GM23338 (cell line): ENCODE data around the gene HOXB4. TPM values are rescaled to one million over a fixed set of nuclear protein-coding genes. Genes with fewer than 3 reads are reported as not detected.

Experiments used
- ATAC-seq: fragments of 200-7000 bp; cut with Tn5 transposase; 3 replicates; pipeline ENCODE4 v1.9.1; 2020
- DNase-seq: peaks from one replicate; pipeline ENCODE4 v3.0.0-alpha.2; 2015; ENCODE audit warnings: low spot score
- H2AFZ ChIP-seq: fragments of 200-600 bp; sonication (generic); 2 replicates; pipeline ENCODE4 v1.8.0; 2016; ENCODE audit warnings: antibody characterized with exemption, mild to moderate bottlenecking, moderate library complexity
- H3F3A ChIP-seq: fragments of 200-600 bp; sonication (generic); replicated peaks from 2 replicates; pipeline ENCODE4 v1.8.0; 2017; ENCODE audit warnings: antibody characterized with exemption, mixed run types, low read depth
- H3K27ac ChIP-seq: fragments of 200-600 bp; sonication (generic); 2 replicates; pipeline ENCODE4 v1.6.1; 2016; ENCODE audit warnings: low read depth
- H3K27me3 ChIP-seq: fragments of 200-600 bp; sonication (generic); 2 replicates; pipeline ENCODE4 v1.8.0; 2016; ENCODE audit warnings: mild to moderate bottlenecking, mixed run types, moderate library complexity; ENCODE audit not compliant: insufficient read depth
- H3K36me3 ChIP-seq: fragments of 200-600 bp; sonication (generic); 2 replicates; pipeline ENCODE4 v1.8.0; 2016; ENCODE audit warnings: mild to moderate bottlenecking; ENCODE audit not compliant: insufficient read depth
- H3K4me1 ChIP-seq: fragments of 200-600 bp; sonication (generic); 2 replicates; pipeline ENCODE4 v1.8.0; 2016; ENCODE audit warnings: mild to moderate bottlenecking, moderate library complexity; ENCODE audit not compliant: insufficient read depth
- H3K4me2 ChIP-seq: fragments of 200-600 bp; sonication (generic); 2 replicates; pipeline ENCODE4 v1.7.1; 2017; ENCODE audit warnings: mixed run types
- H3K4me3 ChIP-seq: fragments of 200-600 bp; sonication (generic); 2 replicates; pipeline ENCODE4 v1.6.1; 2016; ENCODE audit warnings: mixed run types
- H3K79me2 ChIP-seq: fragments of 200-600 bp; sonication (generic); replicated peaks from 2 replicates; pipeline ENCODE4 v1.8.0; 2017; ENCODE audit warnings: mild to moderate bottlenecking; ENCODE audit not compliant: insufficient read depth
- H3K9me2 ChIP-seq: fragments of 200-600 bp; sonication (generic); 2 replicates; pipeline ENCODE4 v1.8.0; 2017; ENCODE audit not compliant: insufficient read depth
- H4K20me1 ChIP-seq: fragments of 200-600 bp; sonication (generic); replicated peaks from 2 replicates; pipeline ENCODE4 v1.8.0; 2017; ENCODE audit warnings: mild to moderate bottlenecking; ENCODE audit not compliant: insufficient read depth
- H3K27ac Mint-ChIP-seq: 2 replicates; pipeline ENCODE4 v1.8.0; 2020; ENCODE audit warnings: inconsistent platforms, mild to moderate bottlenecking, moderate library complexity, mixed read lengths
- H3K27me3 Mint-ChIP-seq: 3 replicates; pipeline ENCODE4 v1.8.0; 2022; ENCODE audit warnings: low read depth, mild to moderate bottlenecking, moderate library complexity, mixed read lengths, inconsistent platforms; ENCODE audit not compliant: insufficient read depth, poor library complexity
- H3K36me3 Mint-ChIP-seq: 3 replicates; pipeline ENCODE4 v1.8.0; 2021; ENCODE audit warnings: low read depth, mild to moderate bottlenecking, inconsistent platforms, moderate library complexity, mixed read lengths
- H3K4me1 Mint-ChIP-seq: 3 replicates; pipeline ENCODE4 v1.8.0; 2020; ENCODE audit warnings: mild to moderate bottlenecking, inconsistent platforms, mixed read lengths
- H3K4me3 Mint-ChIP-seq: 3 replicates; pipeline ENCODE4 v1.8.0; 2021; ENCODE audit warnings: moderate library complexity, mild to moderate bottlenecking, inconsistent platforms, mixed read lengths
- H3K9me3 Mint-ChIP-seq: 3 replicates; pipeline ENCODE4 v1.8.0; 2020; ENCODE audit warnings: moderate library complexity, mild to moderate bottlenecking, inconsistent platforms, mixed read lengths
- JUNB ChIP-seq: IDR thresholded peaks from one replicate; pipeline ENCODE4 v1.6.1; 2016; ENCODE audit warnings: antibody characterized with exemption; ENCODE audit not compliant: unreplicated experiment
- NANOG ChIP-seq: IDR thresholded peaks from 2 replicates; pipeline ENCODE4 v1.6.1; 2016; ENCODE audit warnings: antibody characterized with exemption, borderline replicate concordance
- POLR2AphosphoS5 ChIP-seq: IDR thresholded peaks from 2 replicates; pipeline ENCODE4 v1.6.1; 2016; ENCODE audit warnings: antibody characterized with exemption, low read depth
- STAT1 ChIP-seq: IDR thresholded peaks from one replicate; pipeline ENCODE4 v1.6.1; 2016; ENCODE audit warnings: antibody characterized with exemption; ENCODE audit not compliant: unreplicated experiment
- ZNF331 ChIP-seq: fragments of 250-450 bp; sonication (Bioruptor Pico); IDR thresholded peaks from 2 replicates; pipeline ENCODE4 v1.5.0; 2020; ENCODE audit warnings: low read depth, mild to moderate bottlenecking, moderate library complexity
- polyA plus RNA-seq: library from polyadenylated mRNA; unstranded; fragments of >200 nt; fragmentation: Nextera tagmentation; extraction: Ambion mirVana; gene quantifications from 2 replicates; pipeline ENCODE4 v1.2.1, GENCODE V29; 2016
- total RNA-seq: library from RNA; depleted of rRNA; stranded (reverse); fragments of >200 nt; shearing (Covaris generic); gene quantifications from 2 replicates; pipeline ENCODE4 v1.2.3, GENCODE V29; 2014
- TF ChIP-seq, protein P1 (sequence below): fragments of 250-450 bp; sonication (Bioruptor Pico); IDR thresholded peaks from 2 replicates; pipeline ENCODE4 v1.5.0; 2020; ENCODE audit warnings: mild to moderate bottlenecking, moderate library complexity
- TF ChIP-seq, protein P2 (sequence below): IDR thresholded peaks from 2 replicates; pipeline ENCODE4 v1.6.1; 2016; ENCODE audit warnings: antibody characterized with exemption
- TF ChIP-seq, protein P3 (sequence below): IDR thresholded peaks from one replicate; pipeline ENCODE4 v1.6.1; 2018; ENCODE audit warnings: antibody characterized with exemption; ENCODE audit not compliant: unreplicated experiment
- TF ChIP-seq, protein P4 (sequence below), 2 experiments: fragments of 200-600 bp in 1 of 2; sonication (generic) in 1 of 2; conservative IDR thresholded peaks; 2 replicates each; pipeline versions ENCODE4 v1.5.1 to v1.6.1; 2016 to 2017; ENCODE audit warnings: antibody characterized with exemption in 2 of 2, low read depth in 2 of 2, mild to moderate bottlenecking in 2 of 2, moderate library complexity in 1 of 2

HOXB4 gene
- total and polyA plus RNA-seq, 2 experiments from 2014 or later, result not detected

DNA sequence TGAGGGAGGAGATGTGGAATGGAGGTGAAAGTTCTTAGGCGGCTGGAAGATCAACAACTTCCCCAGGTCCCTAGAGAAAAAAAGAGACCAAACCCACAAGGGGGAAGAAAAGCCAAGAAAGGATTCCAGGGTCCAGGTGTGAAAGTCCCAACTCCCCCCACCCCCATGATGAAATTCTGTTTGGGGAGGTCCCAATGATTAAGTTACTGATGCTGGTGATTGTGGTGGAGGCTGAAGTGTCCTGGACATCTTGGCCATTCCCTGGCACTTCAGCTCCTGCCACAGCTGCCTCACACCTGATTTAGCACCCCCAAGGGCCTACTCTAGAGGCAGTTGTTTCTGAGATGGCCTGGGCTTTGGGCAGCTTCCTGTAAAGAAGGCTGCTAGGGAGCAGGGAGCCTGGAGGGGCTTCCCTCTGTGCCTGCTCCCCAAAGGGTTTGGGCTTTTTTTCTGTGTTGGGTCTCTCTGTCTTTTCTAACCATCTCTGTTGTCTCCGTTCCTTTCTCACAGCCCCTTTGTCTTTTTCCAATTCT is 13.1 kb downstream of the HOXB4 start (continued):
- TF ChIP-seq, protein P1, sequence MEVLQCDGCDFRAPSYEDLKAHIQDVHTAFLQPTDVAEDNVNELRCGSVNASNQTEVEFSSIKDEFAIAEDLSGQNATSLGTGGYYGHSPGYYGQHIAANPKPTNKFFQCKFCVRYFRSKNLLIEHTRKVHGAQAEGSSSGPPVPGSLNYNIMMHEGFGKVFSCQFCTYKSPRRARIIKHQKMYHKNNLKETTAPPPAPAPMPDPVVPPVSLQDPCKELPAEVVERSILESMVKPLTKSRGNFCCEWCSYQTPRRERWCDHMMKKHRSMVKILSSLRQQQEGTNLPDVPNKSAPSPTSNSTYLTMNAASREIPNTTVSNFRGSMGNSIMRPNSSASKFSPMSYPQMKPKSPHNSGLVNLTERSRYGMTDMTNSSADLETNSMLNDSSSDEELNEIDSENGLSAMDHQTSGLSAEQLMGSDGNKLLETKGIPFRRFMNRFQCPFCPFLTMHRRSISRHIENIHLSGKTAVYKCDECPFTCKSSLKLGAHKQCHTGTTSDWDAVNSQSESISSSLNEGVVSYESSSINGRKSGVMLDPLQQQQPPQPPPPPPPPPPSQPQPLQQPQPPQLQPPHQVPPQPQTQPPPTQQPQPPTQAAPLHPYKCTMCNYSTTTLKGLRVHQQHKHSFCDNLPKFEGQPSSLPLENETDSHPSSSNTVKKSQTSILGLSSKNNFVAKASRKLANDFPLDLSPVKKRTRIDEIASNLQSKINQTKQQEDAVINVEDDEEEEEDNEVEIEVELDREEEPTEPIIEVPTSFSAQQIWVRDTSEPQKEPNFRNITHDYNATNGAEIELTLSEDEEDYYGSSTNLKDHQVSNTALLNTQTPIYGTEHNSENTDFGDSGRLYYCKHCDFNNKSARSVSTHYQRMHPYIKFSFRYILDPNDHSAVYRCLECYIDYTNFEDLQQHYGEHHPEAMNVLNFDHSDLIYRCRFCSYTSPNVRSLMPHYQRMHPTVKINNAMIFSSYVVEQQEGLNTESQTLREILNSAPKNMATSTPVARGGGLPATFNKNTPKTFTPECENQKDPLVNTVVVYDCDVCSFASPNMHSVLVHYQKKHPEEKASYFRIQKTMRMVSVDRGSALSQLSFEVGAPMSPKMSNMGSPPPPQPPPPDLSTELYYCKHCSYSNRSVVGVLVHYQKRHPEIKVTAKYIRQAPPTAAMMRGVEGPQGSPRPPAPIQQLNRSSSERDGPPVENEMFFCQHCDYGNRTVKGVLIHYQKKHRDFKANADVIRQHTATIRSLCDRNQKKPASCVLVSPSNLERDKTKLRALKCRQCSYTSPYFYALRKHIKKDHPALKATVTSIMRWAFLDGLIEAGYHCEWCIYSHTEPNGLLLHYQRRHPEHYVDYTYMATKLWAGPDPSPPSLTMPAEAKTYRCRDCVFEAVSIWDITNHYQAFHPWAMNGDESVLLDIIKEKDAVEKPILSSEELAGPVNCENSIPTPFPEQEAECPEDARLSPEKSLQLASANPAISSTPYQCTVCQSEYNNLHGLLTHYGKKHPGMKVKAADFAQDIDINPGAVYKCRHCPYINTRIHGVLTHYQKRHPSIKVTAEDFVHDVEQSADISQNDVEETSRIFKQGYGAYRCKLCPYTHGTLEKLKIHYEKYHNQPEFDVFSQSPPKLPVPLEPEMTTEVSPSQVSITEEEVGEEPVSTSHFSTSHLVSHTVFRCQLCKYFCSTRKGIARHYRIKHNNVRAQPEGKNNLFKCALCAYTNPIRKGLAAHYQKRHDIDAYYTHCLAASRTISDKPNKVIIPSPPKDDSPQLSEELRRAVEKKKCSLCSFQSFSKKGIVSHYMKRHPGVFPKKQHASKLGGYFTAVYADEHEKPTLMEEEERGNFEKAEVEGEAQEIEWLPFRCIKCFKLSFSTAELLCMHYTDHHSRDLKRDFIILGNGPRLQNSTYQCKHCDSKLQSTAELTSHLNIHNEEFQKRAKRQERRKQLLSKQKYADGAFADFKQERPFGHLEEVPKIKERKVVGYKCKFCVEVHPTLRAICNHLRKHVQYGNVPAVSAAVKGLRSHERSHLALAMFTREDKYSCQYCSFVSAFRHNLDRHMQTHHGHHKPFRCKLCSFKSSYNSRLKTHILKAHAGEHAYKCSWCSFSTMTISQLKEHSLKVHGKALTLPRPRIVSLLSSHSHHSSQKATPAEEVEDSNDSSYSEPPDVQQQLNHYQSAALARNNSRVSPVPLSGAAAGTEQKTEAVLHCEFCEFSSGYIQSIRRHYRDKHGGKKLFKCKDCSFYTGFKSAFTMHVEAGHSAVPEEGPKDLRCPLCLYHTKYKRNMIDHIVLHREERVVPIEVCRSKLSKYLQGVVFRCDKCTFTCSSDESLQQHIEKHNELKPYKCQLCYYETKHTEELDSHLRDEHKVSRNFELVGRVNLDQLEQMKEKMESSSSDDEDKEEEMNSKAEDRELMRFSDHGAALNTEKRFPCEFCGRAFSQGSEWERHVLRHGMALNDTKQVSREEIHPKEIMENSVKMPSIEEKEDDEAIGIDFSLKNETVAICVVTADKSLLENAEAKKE (CRISPR knock-in tag), result no peak
- TF ChIP-seq ZNF331 (CRISPR knock-in tag), result no peak
- TF ChIP-seq, protein P2, sequence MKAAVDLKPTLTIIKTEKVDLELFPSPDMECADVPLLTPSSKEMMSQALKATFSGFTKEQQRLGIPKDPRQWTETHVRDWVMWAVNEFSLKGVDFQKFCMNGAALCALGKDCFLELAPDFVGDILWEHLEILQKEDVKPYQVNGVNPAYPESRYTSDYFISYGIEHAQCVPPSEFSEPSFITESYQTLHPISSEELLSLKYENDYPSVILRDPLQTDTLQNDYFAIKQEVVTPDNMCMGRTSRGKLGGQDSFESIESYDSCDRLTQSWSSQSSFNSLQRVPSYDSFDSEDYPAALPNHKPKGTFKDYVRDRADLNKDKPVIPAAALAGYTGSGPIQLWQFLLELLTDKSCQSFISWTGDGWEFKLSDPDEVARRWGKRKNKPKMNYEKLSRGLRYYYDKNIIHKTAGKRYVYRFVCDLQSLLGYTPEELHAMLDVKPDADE, result no peak

DNA sequence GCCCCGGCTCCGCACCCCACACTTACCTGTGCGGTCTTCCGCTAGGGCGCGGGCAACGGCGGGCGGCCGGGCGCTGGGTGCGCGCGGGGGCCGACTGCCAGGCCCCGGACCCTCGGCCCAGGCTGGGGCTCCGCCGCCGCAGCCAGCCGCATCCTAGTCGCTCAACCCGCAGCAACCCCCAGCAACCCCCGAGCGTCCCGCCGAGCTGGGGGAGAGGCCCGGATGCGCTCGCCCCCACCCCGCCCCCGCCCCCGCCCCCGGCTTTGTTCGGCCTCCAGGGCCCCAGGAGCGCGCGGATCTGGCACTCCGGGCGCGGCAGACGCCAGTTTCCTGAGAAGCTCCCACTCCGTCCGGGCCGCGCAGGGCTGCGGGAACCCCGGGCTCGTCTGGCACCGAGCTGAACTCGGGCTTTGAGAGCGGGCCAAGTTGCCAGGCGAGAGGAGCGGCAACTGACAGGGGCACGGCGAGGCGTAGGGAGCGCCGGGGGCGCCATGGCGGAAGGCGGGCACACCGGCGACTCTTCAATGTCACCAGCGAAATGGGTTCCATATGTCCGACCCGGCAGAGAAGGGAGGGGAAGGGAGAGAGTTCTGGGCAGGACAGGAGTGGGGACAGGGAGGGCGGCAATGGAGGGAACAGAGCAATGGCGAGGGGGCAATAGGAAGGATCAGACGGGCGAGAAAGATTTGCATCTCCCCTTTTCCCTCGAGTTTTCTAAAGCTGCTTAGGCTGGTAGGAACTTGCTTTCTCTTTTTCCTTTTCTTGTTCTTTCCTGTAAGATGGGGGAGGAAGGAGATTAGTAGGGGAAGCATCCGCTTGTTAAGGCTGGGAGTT is 13.7 kb downstream of the HOXB4 start:
- no peaks in the 10 kb centered on the region; the same call in 2 of the 3 replicates for H3K9me3 Mint-ChIP-seq
- Histone ChIP-seq H3K9me2 (no peaks in the 10 kb centered on the region), H3K4me1 (peaks cover 66% of the 10 kb centered on the region), H2AFZ (no peak overlapping the region; the same call in 1 of the 2 replicates), H3K79me2 (no peaks in the 10 kb centered on the region), H4K20me1 (peaks cover 62% of the 10 kb centered on the region), H3K4me3 (peak overlapping the region; percentile 49), H3K4me2 (peak overlapping the region; percentile 69), H3K27ac (no peak overlapping the region), H3F3A (peaks cover 54% of the 10 kb centered on the region), H3K36me3 (no peaks in the 10 kb centered on the region), H3K27me3 (peaks cover 100% of the 10 kb centered on the region)
- H3K4me1 Mint-ChIP-seq, result peaks cover 23% of the 10 kb centered on the region
- 0 out of 3 replicates have a peak overlapping the region, but pooled peaks have one; percentile 5 for H3K4me3 Mint-ChIP-seq
- ATAC-seq (peak; percentile 41), DNase-seq (no peak)
- peaks cover 46% of the 10 kb centered on the region for H3K27me3 Mint-ChIP-seq
- no peak overlapping the region for H3K27ac Mint-ChIP-seq
- no peaks in the 10 kb centered on the region for H3K36me3 Mint-ChIP-seq
- TF ChIP-seq, protein P3, sequence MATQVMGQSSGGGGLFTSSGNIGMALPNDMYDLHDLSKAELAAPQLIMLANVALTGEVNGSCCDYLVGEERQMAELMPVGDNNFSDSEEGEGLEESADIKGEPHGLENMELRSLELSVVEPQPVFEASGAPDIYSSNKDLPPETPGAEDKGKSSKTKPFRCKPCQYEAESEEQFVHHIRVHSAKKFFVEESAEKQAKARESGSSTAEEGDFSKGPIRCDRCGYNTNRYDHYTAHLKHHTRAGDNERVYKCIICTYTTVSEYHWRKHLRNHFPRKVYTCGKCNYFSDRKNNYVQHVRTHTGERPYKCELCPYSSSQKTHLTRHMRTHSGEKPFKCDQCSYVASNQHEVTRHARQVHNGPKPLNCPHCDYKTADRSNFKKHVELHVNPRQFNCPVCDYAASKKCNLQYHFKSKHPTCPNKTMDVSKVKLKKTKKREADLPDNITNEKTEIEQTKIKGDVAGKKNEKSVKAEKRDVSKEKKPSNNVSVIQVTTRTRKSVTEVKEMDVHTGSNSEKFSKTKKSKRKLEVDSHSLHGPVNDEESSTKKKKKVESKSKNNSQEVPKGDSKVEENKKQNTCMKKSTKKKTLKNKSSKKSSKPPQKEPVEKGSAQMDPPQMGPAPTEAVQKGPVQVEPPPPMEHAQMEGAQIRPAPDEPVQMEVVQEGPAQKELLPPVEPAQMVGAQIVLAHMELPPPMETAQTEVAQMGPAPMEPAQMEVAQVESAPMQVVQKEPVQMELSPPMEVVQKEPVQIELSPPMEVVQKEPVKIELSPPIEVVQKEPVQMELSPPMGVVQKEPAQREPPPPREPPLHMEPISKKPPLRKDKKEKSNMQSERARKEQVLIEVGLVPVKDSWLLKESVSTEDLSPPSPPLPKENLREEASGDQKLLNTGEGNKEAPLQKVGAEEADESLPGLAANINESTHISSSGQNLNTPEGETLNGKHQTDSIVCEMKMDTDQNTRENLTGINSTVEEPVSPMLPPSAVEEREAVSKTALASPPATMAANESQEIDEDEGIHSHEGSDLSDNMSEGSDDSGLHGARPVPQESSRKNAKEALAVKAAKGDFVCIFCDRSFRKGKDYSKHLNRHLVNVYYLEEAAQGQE, result no peak
- TF ChIP-seq STAT1 (no peak), NANOG (no peak), POLR2AphosphoS5 (no peak), JUNB (no peak)
- TF ChIP-seq, protein P2, result no peak
- TF ChIP-seq, protein P4, sequence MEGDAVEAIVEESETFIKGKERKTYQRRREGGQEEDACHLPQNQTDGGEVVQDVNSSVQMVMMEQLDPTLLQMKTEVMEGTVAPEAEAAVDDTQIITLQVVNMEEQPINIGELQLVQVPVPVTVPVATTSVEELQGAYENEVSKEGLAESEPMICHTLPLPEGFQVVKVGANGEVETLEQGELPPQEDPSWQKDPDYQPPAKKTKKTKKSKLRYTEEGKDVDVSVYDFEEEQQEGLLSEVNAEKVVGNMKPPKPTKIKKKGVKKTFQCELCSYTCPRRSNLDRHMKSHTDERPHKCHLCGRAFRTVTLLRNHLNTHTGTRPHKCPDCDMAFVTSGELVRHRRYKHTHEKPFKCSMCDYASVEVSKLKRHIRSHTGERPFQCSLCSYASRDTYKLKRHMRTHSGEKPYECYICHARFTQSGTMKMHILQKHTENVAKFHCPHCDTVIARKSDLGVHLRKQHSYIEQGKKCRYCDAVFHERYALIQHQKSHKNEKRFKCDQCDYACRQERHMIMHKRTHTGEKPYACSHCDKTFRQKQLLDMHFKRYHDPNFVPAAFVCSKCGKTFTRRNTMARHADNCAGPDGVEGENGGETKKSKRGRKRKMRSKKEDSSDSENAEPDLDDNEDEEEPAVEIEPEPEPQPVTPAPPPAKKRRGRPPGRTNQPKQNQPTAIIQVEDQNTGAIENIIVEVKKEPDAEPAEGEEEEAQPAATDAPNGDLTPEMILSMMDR (conservative IDR thresholded peaks at IDR 0.05; ENCODE audit: low read depth in 2 of 2), result no peak
